Measurements from ENCODE around the gene CYB5R4.

CYB5R4 gene

DNA sequence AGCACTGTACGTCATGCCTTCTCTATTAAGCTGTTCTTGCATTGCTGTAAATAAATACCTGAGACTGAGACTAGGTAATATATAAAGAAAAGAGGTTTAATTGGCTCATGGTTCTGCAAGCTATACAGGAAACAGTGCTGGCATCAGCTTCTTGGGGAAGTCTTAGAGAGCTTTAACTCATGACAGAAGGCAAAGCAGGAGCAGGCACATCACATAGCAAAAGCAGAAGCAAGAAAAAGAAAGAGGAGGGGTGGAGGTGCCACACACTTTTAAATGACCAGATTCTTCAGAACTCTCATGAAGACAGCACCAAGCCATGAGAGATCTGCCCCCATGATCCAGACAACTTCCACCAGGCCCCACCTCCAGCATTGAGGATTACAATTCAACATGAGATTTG lies 30.1 kb downstream of the CYB5R4 start:
- no peak for TF ChIP-seq EZH2phosphoT487 (IDR thresholded peaks at IDR 0.05; ENCODE audit: borderline replicate concordance)
- TF ChIP-seq, protein P1, sequence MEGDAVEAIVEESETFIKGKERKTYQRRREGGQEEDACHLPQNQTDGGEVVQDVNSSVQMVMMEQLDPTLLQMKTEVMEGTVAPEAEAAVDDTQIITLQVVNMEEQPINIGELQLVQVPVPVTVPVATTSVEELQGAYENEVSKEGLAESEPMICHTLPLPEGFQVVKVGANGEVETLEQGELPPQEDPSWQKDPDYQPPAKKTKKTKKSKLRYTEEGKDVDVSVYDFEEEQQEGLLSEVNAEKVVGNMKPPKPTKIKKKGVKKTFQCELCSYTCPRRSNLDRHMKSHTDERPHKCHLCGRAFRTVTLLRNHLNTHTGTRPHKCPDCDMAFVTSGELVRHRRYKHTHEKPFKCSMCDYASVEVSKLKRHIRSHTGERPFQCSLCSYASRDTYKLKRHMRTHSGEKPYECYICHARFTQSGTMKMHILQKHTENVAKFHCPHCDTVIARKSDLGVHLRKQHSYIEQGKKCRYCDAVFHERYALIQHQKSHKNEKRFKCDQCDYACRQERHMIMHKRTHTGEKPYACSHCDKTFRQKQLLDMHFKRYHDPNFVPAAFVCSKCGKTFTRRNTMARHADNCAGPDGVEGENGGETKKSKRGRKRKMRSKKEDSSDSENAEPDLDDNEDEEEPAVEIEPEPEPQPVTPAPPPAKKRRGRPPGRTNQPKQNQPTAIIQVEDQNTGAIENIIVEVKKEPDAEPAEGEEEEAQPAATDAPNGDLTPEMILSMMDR (conservative IDR thresholded peaks at IDR 0.05; ENCODE audit: low read length): no peak
- Histone ChIP-seq H2AFZ (ENCODE audit: low read length) (no peak overlapping the region), H3K4me3 (ENCODE audit: low read length, poor library complexity, severe bottlenecking) (no peak overlapping the region), H3K27me3 (ENCODE audit: insufficient read depth, low read length, poor library complexity, severe bottlenecking) (no peaks in the 10 kb centered on the region), H3K4me1 (ENCODE audit: insufficient read depth, low read length, poor library complexity, severe bottlenecking) (peaks cover 5% of the 10 kb centered on the region), H4K20me1 (ENCODE audit: insufficient read depth, low read length, poor library complexity, severe bottlenecking) (peaks cover 6% of the 10 kb centered on the region), H3K4me2 (ENCODE audit: low read depth, low read length, poor library complexity, severe bottlenecking) (no peak overlapping the region), H3F3A (ENCODE audit: low read depth) (no peaks in the 10 kb centered on the region), H3K36me3 (ENCODE audit: insufficient read depth, low read length) (peaks cover 6% of the 10 kb centered on the region; the same call in 1 of the 2 replicates), H3K9me3 (ENCODE audit: insufficient read depth, low read depth, low read length) (no peaks in the 10 kb centered on the region; the same call in 1 of the 2 replicates), H3K9me2 (replicated peaks; ENCODE audit: low read depth, low read length) (no peaks in the 10 kb centered on the region), H3K79me2 (ENCODE audit: insufficient read depth, low read length) (peaks cover 36% of the 10 kb centered on the region), H3K9ac (ENCODE audit: low read depth, low read length, poor library complexity, severe bottlenecking) (no peak overlapping the region)

DNA sequence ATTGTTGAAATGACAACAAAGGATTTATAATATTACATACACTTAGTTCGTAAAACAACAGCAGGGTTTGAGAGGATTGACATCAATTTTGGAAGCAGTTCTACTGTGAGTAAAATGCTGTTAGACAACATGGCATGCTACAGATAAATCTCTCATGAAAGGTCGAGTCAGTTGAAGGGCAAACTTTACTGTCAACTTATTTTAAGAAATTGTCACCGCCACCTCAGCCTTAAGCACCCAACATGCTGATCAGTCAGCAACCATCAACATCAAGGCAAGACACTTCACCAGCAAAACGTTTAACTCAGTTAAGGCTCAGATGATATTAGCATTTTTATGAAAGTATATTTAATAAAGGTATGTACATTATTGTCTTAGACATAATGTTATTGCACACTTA lies 31.0 kb downstream of the CYB5R4 start:
- no peaks in the 10 kb centered on the region; the same call in 1 of the 2 replicates for H3K9me3 ChIP-seq (ENCODE audit: insufficient read depth, low read depth, low read length)
- no peaks in the 10 kb centered on the region for H3F3A ChIP-seq (ENCODE audit: low read depth)
- H3K4me1 ChIP-seq (ENCODE audit: insufficient read depth, low read length, poor library complexity, severe bottlenecking): peaks cover 5% of the 10 kb centered on the region
- peaks cover 11% of the 10 kb centered on the region; the same call in 1 of the 2 replicates for H3K36me3 ChIP-seq (ENCODE audit: insufficient read depth, low read length)
- H4K20me1 ChIP-seq (ENCODE audit: insufficient read depth, low read length, poor library complexity, severe bottlenecking): peaks cover 3% of the 10 kb centered on the region
- H3K4me2 ChIP-seq (ENCODE audit: low read depth, low read length, poor library complexity, severe bottlenecking): no peak overlapping the region
- H3K9ac ChIP-seq (ENCODE audit: low read depth, low read length, poor library complexity, severe bottlenecking): no peak overlapping the region
- TF ChIP-seq EZH2phosphoT487 (IDR thresholded peaks at IDR 0.05; ENCODE audit: borderline replicate concordance): no peak
- TF ChIP-seq, protein P1 (conservative IDR thresholded peaks at IDR 0.05; ENCODE audit: low read length): no peak
- H3K79me2 ChIP-seq (ENCODE audit: insufficient read depth, low read length): peaks cover 38% of the 10 kb centered on the region; the same call in 1 of the 2 replicates
- H3K9me2 ChIP-seq (replicated peaks; ENCODE audit: low read depth, low read length): no peaks in the 10 kb centered on the region
- H3K4me3 ChIP-seq (ENCODE audit: low read length, poor library complexity, severe bottlenecking): no peak overlapping the region
- H2AFZ ChIP-seq (ENCODE audit: low read length): no peak overlapping the region
- no peaks in the 10 kb centered on the region for H3K27me3 ChIP-seq (ENCODE audit: insufficient read depth, low read length, poor library complexity, severe bottlenecking)

DNA sequence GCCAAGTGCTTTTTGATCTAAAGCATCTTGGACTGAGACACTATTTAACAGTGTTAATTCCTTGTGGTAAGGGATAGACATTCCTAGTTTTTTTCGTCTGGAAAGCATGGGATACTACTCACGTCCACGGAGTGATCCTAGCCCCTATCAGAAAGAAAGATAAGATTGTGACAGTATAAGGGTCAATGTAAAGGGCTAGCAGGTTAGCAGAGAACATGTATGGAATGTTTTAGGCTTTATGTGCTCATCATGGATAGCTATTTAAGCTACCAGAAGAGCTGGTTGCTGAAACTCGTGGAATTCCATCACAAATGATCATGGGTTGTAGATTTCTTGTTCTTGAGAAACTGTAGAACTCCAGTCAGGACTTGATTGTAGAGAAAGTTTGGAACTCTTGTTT lies 32.1 kb downstream of the CYB5R4 start:
- Histone ChIP-seq H3K79me2 (ENCODE audit: insufficient read depth, low read length) (peaks cover 38% of the 10 kb centered on the region), H3K27me3 (ENCODE audit: insufficient read depth, low read length, poor library complexity, severe bottlenecking) (no peaks in the 10 kb centered on the region)

More for the DNA sequence above, 32.1 kb downstream of the CYB5R4 start:
- Histone ChIP-seq H3F3A (ENCODE audit: low read depth) (no peaks in the 10 kb centered on the region), H3K4me1 (ENCODE audit: insufficient read depth, low read length, poor library complexity, severe bottlenecking) (no peaks in the 10 kb centered on the region), H3K4me3 (ENCODE audit: low read length, poor library complexity, severe bottlenecking) (no peak overlapping the region), H2AFZ (ENCODE audit: low read length) (no peak overlapping the region), H3K9me3 (ENCODE audit: insufficient read depth, low read depth, low read length) (no peaks in the 10 kb centered on the region; the same call in 1 of the 2 replicates), H4K20me1 (ENCODE audit: insufficient read depth, low read length, poor library complexity, severe bottlenecking) (peaks cover 3% of the 10 kb centered on the region), H3K36me3 (ENCODE audit: insufficient read depth, low read length) (peaks cover 22% of the 10 kb centered on the region), H3K9me2 (replicated peaks; ENCODE audit: low read depth, low read length) (no peaks in the 10 kb centered on the region), H3K4me2 (ENCODE audit: low read depth, low read length, poor library complexity, severe bottlenecking) (no peak overlapping the region), H3K9ac (ENCODE audit: low read depth, low read length, poor library complexity, severe bottlenecking) (no peak overlapping the region)
- no peak for TF ChIP-seq EZH2phosphoT487 (IDR thresholded peaks at IDR 0.05; ENCODE audit: borderline replicate concordance)
- TF ChIP-seq, protein P1 (conservative IDR thresholded peaks at IDR 0.05; ENCODE audit: low read length): no peak
